Limb (tissue), 2 donors: ENCODE measurements around the gene HBE1.
A peak's percentile ranks its signal among the peaks of the same experiment; 100 is the strongest.
"Not testable (repeated sequence)": the region's sequence is repeated elsewhere in the genome, so short reads cannot be mapped to it uniquely, and the experiment has no call there.

Source experiments
- DNase-seq, 2 donors: peaks; one replicate each; pipeline ENCODE4 v3.0.0-alpha.2; 2016; ENCODE audit errors: extremely low spot score in 2 of 2

The HBE1 gene

DNA sequence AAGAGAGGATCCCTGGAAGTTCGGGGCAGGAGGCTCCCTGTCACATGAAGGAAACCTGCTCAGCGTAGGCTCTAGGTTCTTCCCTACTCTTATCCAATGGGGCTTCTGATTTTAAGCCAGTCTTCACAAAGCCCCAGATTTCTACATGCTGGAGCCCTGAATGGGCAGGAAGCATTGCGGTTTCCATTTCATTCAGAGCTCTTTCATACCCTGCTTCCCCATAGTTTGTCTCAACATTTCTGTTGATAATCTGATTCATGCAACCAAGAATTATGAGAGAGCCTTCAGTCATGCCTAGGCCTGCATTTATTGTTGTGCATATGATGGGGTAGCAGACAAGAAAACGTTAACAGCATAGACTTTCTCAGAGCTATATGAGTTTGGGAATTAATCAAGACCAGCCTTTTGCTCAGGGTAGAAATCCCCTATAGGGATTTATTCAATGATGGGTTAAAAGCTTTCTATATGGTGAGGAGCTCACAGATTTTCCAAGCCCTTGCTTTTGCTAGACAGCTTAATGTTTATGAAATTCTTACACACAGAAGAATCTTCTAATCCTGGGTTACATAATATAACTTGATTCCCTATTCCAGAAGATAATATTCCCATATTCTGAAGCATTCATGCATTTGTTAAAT is 16.1 kb upstream of the HBE1 start:
- DNase-seq: no peak

DNA sequence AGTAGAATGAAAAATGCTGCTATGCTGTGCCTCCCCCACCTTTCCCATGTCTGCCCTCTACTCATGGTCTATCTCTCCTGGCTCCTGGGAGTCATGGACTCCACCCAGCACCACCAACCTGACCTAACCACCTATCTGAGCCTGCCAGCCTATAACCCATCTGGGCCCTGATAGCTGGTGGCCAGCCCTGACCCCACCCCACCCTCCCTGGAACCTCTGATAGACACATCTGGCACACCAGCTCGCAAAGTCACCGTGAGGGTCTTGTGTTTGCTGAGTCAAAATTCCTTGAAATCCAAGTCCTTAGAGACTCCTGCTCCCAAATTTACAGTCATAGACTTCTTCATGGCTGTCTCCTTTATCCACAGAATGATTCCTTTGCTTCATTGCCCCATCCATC is 14.9 kb upstream of the HBE1 start:
- DNase-seq: no peak

DNA sequence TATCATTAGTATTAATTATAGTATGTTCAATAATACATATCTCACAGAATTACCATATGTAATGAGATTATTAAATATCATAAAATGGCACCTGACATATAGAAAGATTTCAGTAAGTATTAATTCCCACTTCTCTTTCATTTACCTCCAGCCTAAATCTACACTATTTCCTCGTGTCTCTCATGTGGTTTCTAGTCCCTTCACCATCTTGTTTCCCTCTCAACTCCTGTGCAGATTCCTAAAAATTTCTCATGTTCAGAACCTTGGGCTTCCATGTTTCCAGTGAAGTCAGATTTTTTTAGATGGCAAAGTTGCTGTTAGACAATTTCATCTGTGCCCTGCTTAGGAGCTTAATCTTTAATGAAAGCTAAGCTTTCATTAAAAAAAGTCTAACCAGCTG is 14.1 kb upstream of the HBE1 start:
- no peak for DNase-seq

DNA sequence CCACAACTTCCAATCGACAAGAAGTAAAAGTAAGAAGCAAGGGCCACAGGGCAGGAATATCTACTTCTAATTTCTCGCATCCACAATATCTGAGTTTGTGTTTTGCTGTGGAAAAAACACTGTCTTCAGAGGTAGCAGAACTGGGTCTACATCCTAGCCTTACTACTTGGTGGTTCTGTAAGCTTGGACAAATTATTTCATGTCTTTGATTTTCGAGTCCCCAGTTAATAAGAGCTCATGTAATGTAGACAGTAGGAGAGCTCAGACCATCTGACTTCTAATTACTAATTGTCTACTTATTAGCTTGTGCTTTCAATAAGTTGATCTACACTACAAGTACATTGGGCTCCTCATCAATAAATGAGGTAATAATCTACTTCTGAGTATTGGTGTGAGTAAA is 13.3 kb upstream of the HBE1 start:
- no peak for DNase-seq

DNA sequence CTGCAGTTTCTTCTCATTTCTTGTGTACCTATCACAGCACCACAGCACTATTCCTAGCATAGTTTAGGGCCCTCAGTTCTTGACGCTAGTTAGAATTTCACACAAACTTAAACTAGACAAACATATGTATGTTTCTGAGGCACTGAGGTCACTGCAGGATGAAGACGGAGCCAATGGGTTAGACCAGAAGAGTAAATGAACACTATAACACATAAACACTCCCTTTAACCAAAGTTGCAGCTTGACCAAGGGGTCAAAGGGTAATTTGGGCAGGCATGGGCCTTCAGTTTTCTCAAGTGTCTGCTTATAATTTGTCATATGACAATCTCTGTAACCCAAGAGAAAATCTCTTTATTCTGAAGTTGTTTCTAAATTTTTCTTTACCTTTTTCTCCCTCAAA is 12.9 kb upstream of the HBE1 start:
- DNase-seq: no peak

DNA sequence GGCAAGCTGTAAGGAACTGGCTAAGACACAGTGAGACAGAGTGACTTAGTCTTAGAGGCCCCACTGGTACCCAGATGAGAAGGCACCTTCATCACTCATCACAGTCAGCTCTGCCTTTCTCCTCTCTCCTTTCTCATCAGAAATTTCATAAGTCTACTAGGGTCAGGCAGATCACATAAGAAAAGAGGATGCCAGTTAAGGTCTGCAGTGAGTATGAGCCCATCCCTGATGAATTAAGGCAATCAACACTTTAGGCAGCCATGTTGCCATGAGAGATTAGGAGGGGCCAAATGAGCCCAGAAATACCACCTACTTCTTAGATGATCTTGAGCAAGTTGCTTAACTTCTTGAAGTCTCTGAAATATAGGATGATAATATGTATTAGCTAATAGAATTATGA is 11.9 kb upstream of the HBE1 start:
- DNase-seq: no peak

DNA sequence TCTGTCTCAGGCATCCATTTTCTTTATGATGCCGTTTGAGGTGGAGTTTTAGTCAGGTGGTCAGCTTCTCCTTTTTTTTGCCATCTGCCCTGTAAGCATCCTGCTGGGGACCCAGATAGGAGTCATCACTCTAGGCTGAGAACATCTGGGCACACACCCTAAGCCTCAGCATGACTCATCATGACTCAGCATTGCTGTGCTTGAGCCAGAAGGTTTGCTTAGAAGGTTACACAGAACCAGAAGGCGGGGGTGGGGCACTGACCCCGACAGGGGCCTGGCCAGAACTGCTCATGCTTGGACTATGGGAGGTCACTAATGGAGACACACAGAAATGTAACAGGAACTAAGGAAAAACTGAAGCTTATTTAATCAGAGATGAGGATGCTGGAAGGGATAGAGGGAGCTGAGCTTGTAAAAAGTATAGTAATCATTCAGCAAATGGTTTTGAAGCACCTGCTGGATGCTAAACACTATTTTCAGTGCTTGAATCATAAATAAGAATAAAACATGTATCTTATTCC is 10.9 kb upstream of the HBE1 start:
- DNase-seq: peak in 1 of 2 donors; percentile 10

DNA sequence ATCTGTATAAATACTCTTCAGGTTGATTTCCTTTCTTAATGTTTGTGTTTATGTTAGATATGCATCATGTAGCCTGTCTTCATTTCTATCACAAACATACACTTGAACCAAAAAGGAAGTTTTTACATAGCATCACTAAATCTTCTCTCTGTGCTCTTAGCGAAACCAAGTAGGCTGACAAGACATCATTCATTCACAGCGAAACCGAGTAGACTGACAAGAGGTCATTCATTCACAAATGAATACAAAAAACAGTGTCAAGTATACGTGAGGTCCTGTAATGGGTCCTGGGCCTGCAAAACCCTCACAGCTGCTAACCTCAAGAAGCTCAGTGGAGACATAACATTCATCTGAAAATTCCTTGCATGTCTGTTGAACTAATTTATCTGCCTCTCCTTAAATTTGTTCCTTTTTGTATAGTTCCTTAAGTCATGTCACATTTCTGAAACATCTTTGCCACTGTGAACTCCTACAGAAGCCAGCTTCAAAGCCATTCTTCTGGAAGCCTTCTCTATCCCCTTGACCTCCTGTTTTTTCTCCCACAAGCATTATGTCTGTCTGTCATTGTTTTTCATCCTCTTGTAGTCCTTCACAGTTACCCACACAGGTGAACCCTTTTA is 9.8 kb upstream of the HBE1 start:
- no peak for DNase-seq

DNA sequence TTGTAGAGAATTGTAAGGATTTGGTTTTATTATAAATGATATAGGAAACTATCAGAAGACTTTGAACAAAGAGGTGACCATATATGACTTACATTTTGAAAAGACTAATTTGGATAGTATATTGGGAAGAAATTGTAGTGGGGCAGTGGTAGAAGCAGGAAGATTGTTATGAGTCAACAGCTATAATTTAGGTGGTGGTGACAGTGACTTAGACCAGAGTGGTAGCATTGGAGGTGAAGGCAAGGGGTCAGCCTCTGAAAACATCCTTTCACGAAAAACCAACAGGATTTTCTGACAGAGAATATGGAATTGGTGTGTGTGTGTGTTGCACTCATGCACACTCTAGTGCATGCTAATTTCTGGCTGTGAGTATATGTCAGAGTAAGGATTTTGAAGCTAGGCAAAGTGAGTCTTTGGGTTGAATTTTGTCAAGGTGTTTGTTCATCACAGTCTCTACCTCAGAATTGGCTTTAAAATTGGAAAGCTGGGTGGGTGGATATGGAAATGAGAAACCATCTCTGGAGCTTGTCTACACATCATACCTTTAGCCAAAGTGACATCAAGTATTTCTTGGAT is 8.2 kb upstream of the HBE1 start:
- no peak for DNase-seq

DNA sequence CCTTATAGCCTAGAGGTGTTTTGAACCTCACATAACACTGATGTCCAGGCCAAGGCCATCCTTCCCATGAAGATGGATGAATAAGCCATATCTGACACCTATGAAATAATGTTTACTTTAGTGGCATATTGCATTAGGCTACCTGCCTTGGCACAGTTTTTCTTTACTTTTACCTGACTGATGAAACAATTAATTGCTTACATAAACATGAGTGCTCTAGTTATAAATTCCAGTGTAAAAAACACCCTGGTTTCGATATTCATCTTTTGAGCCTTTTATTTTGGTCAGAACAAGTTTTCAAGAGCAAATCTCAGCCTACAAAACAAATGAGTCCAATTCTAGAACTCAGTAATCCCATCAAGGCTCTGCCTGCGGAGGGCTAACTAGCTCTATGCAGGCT is 7.0 kb upstream of the HBE1 start:
- DNase-seq: no peak

DNA sequence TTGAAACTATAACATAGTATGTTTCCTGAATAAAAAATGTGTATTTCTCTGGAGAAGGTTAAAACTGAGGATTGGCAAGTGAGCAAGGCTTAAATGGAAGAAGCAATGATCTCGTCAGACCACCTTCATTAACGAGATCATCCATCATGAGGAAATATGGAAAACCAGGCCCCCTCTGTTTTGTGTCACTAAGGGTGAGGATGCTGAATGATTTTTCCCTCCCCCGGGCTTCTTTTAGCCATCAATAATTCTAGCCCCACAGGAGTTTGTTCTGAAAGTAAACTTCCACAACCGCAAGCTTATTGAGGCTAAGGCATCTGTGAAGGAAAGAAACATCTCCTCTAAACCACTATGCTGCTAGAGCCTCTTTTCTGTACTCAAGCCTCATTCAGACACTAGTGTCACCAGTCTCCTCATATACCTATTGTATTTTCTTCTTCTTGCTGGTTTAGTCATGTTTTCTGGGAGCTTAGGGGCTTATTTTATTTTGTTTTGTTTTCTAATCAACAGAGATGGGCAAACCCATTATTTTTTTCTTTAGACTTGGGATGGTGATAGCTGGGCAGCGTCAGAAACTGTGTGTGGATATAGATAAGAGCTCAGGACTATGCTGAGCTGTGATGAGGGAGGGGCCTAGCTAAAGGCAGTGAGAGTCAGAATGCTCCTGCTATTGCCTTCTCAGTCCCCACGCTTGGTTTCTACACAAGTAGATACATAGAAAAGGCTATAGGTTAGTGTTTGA is 5.8 kb upstream of the HBE1 start:
- no peak for DNase-seq

DNA sequence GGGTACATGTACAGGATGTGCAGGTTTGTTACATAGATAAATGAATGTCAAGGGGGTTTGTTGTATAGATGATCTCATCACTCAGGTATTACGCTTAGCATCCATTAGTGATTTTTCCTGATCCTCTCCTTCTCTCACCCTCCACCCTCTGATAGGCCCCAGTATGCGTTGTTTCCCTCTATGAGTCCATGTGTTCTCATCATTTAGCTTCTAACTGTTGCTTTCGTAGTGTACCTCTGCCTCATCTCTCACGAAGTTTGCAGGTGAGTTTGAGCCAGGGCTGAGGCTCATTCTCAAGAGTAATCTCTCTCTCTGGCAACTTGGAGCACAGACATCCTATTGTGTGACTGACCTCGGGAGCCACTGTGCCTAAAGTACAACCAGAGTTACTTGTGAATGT is 4.7 kb upstream of the HBE1 start:
- DNase-seq: no peak

DNA sequence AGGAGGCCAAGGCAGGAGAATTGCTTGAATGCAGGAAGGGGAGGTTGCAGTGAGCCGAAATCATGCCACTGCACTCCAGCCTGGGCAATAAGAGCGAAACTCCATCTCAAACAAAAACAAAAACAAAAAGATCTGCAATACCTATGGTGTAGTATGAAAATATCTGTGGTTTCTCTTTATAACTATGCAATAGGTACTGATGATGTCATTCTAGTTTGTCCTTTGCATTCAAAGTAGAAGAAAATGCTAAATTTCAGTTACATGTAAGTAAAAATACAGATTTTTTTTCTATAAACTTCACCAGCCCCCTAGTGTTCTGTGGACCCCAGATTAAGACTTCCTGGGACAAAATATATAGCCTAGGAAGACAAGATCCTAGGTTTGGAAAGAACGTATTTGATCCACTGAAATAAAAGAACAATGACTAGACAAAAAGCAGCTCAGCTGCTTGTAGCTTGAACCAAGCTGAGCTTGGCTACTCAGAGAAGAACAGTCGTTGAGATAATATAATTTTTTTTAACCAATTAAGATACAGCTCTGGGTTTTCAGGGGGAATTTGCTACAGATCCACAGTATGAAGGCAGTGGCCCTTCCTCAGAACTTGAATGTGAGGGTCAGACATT is 2.8 kb upstream of the HBE1 start:
- no peak for DNase-seq

DNA sequence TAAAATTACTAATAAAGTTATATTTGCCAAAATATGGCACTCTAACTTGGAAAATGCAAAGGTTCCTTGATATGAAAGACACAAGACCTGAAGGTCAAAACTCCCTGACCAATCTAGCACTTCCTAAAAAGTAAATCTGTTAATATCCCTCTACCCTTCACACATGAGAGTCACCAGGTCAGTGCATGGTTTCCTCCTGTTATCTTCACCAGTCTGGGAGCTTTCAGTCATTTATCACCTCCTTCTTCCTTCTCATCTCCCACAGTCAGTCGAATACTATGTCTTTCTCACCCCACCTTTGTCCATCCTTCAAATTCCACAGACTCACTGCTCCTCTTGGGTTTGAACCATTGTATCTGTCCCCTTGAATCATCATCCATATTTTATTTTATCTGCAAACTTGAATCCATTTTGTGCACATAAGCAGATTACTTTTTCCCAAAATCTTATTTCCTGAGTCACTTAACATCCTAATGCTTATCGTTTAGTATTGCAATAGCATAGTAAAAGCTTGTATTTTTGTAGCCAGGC is 2.6 kb downstream of the HBE1 start:
- no peak for DNase-seq

DNA sequence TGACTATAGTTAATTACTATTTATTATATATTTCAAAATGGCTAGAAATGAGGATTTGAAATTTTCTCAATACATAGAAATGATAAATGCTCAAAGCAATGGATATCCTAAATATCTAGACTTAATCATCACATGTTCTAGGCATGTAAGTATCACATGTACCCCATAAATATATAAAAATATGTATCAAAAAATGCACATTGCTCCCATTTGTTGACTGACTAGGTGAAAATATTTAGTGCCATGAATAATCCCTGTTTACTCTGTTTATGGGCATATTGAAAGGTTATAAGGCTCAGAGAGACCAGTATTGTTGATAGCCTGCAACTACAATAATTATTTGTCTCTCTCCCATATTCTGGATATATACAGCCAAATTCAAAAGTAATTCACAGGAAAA is 3.1 kb downstream of the HBE1 start:
- no peak for DNase-seq

DNA sequence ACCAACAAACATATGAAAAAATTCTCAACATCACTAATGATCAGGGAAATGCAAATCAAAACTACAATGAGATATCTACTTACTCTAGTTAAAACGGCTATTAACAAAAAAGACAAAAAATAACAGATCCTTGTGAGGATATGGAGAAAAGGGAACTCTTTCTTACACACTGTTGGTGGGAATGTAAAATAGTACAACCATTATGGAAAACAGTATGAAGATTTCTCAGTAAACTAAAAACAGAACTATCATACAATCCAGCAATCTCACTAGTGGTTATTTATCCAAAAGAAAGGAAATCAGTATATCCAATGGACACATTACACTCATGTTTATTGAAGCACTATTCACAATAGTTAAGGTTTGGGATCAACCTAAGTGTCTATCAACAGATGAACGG is 3.9 kb downstream of the HBE1 start:
- no peak for DNase-seq

DNA sequence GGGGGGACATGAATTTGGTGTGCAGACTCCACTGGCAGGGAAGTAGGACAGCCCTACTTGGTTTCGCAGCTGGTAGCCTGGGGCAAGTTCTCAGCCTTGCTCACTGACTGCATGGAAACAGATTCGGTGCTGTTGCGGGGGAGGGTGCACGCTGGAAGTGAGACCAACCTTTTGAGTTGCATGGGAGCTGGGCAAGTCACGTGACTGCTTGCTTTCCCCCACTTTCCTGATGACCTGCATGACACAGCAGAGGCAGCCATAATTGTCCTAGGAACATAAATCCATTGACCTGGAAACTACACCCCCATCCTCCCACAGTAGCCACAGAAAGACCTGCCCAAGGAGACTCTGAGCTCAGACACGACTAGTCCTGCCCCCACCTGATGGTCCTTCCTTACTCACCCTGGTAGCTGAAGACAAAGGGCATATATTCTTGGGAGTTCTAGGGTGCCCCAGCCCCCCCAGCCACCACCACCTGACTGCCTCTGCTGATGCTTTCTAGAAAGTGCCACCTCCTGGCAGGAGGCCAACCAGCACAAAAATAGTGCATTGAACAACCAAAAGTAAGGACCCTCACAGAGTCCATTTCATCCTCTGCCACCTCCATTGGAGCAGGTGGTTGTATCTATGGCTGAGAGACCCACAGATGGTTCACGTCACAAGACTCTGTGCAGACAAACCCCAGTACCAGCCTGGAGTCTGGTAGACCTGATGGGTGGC is 11.0 kb downstream of the HBE1 start:
- DNase-seq: no peak

DNA sequence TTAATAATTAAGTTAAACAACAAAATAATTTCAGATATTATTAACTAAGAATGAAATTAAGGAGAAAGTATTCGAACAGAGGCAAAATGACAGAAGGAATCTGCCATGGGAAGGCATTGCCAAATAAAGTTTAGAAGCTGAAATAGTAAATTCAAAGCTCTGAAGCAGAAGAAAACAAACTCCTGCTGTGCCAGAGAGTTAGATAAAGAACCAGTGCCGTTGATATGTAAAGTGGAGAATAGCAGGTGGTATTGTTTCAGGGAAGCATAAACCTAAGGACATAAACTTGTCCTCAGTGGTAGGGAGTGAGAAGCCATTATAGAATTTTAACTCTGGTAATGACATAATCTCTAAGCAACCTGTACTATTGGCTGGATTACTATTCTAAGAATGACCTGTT is 12.4 kb downstream of the HBE1 start:
- no peak for DNase-seq

DNA sequence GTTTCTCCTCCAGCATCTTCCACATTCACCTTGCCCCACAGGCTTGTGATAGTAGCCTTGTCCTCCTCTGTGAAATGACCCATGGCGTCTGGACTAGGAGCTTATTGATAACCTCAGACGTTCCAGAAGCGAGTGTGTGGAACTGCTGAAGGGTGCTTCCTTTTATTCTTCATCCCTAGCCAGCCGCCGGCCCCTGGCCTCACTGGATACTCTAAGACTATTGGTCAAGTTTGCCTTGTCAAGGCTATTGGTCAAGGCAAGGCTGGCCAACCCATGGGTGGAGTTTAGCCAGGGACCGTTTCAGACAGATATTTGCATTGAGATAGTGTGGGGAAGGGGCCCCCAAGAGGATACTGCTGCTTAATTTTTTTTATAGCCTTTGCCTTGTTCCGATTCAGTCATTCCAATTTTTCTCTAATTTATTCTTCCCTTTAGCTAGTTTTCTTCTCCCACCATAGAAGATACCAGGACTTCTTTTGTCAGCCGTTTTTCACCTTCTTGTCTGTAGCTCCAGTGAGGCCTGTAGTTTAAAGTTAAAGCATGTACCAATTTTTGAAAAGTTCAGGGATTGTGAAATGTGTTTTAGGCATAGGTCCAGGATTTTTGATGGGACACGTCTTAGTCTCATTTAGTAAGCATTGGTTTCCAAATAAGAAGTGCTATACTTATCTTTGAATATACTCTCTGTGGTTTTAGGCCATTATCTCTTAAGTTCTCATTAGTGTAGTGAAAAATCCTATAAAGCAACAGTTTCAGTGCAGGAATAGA is 14.9 kb downstream of the HBE1 start, which contains the start of gene HBG2:
Gene HBG2, minus strand, starts transcription at position 136 of the 768 bp plus-strand sequence. Its CDS starts 53 bp downstream, at position 83.
- not testable (repeated sequence) for DNase-seq

DNA sequence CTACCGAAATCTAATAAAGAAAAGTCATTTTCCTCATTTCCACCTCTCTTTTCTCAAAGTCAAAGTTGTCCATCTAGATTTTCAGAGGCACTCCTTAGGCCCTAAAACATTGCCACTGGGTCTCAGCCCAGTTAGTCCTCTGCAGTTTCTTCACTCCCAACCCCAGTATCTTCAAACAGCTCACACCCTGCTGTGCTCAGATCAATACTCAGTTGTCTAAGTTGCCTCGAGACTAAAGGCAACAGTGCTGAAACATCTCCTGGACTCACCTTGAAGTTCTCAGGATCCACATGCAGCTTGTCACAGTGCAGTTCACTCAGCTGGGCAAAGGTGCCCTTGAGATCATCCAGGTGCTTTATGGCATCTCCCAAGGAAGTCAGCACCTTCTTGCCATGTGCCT is 15.7 kb downstream of the HBE1 start:
- not testable (repeated sequence) for DNase-seq
